NCI-H2081 treated with DMSO at 0.1 percent for 48 hours (cell line): ENCODE measurements around the gene DTWD2.
"Not testable (repeated sequence)": the region's sequence is repeated elsewhere in the genome, so short reads cannot be mapped to it uniquely, and the experiment has no call there.

Source experiments
- DNase-seq: peaks from one replicate; lab custom pipeline; 2025; lab: John Stamatoyannopoulos, UW

Gene DTWD2

GRCh38 chr5:118987988-118988865 is at the start of gene DTWD2:
TSS of gene DTWD2 (minus strand) at chr5:118988547. CDS start at chr5:118988511, 36 bp downstream.
- DNase-seq: peak; percentile 48

GRCh38 chr5:119037496-119038215 is 49.3 kb upstream of the DTWD2 start:
- DNase-seq: no peak

- no peak for DNase-seq
Measured at GRCh38 chr5:119036101-119036762, 47.9 kb upstream of the DTWD2 start.

- no peak for DNase-seq
Measured at GRCh38 chr5:119033135-119033534, 44.8 kb upstream of the DTWD2 start.

GRCh38 chr5:119032656-119033055 is 44.3 kb upstream of the DTWD2 start:
- no peak for DNase-seq

GRCh38 chr5:119031905-119032304 is 43.6 kb upstream of the DTWD2 start:
- DNase-seq: no peak

GRCh38 chr5:119031011-119031886 is 42.9 kb upstream of the DTWD2 start:
- no peak for DNase-seq

- no peak for DNase-seq
Measured at GRCh38 chr5:119028575-119028974, 40.2 kb upstream of the DTWD2 start.

GRCh38 chr5:119022773-119023172 is 34.4 kb upstream of the DTWD2 start:
- DNase-seq: no peak

- no peak for DNase-seq
Measured at GRCh38 chr5:119022017-119022745, 33.8 kb upstream of the DTWD2 start.

GRCh38 chr5:119021149-119021732 is 32.9 kb upstream of the DTWD2 start:
- no peak for DNase-seq

- DNase-seq: no peak
Measured at GRCh38 chr5:119019949-119020348, 31.6 kb upstream of the DTWD2 start.

GRCh38 chr5:119019501-119019900 is 31.2 kb upstream of the DTWD2 start:
- DNase-seq: no peak

GRCh38 chr5:119017994-119018393 is 29.6 kb upstream of the DTWD2 start:
- no peak for DNase-seq

- no peak for DNase-seq
Measured at GRCh38 chr5:119016125-119016774, 27.9 kb upstream of the DTWD2 start.

GRCh38 chr5:119011186-119011585 is 22.8 kb upstream of the DTWD2 start:
- DNase-seq: no peak

GRCh38 chr5:119010206-119010605 is 21.9 kb upstream of the DTWD2 start:
- DNase-seq: no peak

GRCh38 chr5:119009131-119009530 is 20.8 kb upstream of the DTWD2 start:
- no peak for DNase-seq

- DNase-seq: no peak
Measured at GRCh38 chr5:118999696-119000095, 11.3 kb upstream of the DTWD2 start.

GRCh38 chr5:118998861-118999260 is 10.5 kb upstream of the DTWD2 start:
- DNase-seq: not testable (repeated sequence)
